GM23338 (cell line): Measurements from ENCODE around the gene GADD45A. TPM values are rescaled to one million over a fixed set of nuclear protein-coding genes. Genes with fewer than 3 reads are reported as not detected.

ENCODE experiments used
- EZH2phosphoT487 ChIP-seq: fragments of 200-600 bp; sonication (generic); IDR thresholded peaks from one replicate; pipeline ENCODE4 v1.8.1; 2018; ENCODE audit warnings: antibody characterized with exemption; ENCODE audit not compliant: unreplicated experiment
- JUNB ChIP-seq: IDR thresholded peaks from one replicate; pipeline ENCODE4 v1.6.1; 2016; ENCODE audit warnings: antibody characterized with exemption; ENCODE audit not compliant: unreplicated experiment
- NANOG ChIP-seq: IDR thresholded peaks from 2 replicates; pipeline ENCODE4 v1.6.1; 2016; ENCODE audit warnings: antibody characterized with exemption, borderline replicate concordance
- STAT1 ChIP-seq: IDR thresholded peaks from one replicate; pipeline ENCODE4 v1.6.1; 2016; ENCODE audit warnings: antibody characterized with exemption; ENCODE audit not compliant: unreplicated experiment
- polyA plus RNA-seq: library from polyadenylated mRNA; unstranded; fragments of >200 nt; fragmentation: Nextera tagmentation; extraction: Ambion mirVana; gene quantifications from 2 replicates; pipeline ENCODE4 v1.2.1, GENCODE V29; 2016
- small RNA-seq: library from RNA; depleted of rRNA; stranded (forward); fragments of <200 nt; gene quantifications from one replicate; pipeline ENCODE3, GENCODE V24; 2014; ENCODE audit warnings: low replicate concordance
- total RNA-seq: library from RNA; depleted of rRNA; stranded (reverse); fragments of >200 nt; shearing (Covaris generic); gene quantifications from 2 replicates; pipeline ENCODE4 v1.2.3, GENCODE V29; 2014; rRNA removed
- TF ChIP-seq, protein P1 (sequence below): fragments of 250-450 bp; sonication (Bioruptor Pico); IDR thresholded peaks from 2 replicates; pipeline ENCODE4 v1.5.0; 2020; ENCODE audit warnings: mild to moderate bottlenecking, moderate library complexity

GADD45A gene
- total and polyA plus RNA-seq, 2 experiments from 2014 or later: 25.9 to 39.5 TPM

- TF ChIP-seq, protein P1, sequence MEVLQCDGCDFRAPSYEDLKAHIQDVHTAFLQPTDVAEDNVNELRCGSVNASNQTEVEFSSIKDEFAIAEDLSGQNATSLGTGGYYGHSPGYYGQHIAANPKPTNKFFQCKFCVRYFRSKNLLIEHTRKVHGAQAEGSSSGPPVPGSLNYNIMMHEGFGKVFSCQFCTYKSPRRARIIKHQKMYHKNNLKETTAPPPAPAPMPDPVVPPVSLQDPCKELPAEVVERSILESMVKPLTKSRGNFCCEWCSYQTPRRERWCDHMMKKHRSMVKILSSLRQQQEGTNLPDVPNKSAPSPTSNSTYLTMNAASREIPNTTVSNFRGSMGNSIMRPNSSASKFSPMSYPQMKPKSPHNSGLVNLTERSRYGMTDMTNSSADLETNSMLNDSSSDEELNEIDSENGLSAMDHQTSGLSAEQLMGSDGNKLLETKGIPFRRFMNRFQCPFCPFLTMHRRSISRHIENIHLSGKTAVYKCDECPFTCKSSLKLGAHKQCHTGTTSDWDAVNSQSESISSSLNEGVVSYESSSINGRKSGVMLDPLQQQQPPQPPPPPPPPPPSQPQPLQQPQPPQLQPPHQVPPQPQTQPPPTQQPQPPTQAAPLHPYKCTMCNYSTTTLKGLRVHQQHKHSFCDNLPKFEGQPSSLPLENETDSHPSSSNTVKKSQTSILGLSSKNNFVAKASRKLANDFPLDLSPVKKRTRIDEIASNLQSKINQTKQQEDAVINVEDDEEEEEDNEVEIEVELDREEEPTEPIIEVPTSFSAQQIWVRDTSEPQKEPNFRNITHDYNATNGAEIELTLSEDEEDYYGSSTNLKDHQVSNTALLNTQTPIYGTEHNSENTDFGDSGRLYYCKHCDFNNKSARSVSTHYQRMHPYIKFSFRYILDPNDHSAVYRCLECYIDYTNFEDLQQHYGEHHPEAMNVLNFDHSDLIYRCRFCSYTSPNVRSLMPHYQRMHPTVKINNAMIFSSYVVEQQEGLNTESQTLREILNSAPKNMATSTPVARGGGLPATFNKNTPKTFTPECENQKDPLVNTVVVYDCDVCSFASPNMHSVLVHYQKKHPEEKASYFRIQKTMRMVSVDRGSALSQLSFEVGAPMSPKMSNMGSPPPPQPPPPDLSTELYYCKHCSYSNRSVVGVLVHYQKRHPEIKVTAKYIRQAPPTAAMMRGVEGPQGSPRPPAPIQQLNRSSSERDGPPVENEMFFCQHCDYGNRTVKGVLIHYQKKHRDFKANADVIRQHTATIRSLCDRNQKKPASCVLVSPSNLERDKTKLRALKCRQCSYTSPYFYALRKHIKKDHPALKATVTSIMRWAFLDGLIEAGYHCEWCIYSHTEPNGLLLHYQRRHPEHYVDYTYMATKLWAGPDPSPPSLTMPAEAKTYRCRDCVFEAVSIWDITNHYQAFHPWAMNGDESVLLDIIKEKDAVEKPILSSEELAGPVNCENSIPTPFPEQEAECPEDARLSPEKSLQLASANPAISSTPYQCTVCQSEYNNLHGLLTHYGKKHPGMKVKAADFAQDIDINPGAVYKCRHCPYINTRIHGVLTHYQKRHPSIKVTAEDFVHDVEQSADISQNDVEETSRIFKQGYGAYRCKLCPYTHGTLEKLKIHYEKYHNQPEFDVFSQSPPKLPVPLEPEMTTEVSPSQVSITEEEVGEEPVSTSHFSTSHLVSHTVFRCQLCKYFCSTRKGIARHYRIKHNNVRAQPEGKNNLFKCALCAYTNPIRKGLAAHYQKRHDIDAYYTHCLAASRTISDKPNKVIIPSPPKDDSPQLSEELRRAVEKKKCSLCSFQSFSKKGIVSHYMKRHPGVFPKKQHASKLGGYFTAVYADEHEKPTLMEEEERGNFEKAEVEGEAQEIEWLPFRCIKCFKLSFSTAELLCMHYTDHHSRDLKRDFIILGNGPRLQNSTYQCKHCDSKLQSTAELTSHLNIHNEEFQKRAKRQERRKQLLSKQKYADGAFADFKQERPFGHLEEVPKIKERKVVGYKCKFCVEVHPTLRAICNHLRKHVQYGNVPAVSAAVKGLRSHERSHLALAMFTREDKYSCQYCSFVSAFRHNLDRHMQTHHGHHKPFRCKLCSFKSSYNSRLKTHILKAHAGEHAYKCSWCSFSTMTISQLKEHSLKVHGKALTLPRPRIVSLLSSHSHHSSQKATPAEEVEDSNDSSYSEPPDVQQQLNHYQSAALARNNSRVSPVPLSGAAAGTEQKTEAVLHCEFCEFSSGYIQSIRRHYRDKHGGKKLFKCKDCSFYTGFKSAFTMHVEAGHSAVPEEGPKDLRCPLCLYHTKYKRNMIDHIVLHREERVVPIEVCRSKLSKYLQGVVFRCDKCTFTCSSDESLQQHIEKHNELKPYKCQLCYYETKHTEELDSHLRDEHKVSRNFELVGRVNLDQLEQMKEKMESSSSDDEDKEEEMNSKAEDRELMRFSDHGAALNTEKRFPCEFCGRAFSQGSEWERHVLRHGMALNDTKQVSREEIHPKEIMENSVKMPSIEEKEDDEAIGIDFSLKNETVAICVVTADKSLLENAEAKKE (CRISPR knock-in tag): no peak
- no peak for TF ChIP-seq EZH2phosphoT487
- no peak for TF ChIP-seq NANOG
- TF ChIP-seq JUNB: no peak
- no peak for TF ChIP-seq STAT1
Observed at GRCh38 chr1:67737875-67738274, 52.9 kb downstream of the GADD45A start (continued).

Small RNA genes lying within 50 kb of the gene (small RNA-seq; reads per million reads assigned to genes)
- not detected for gene RN7SL392P

Other genes with a start within 250 kb of the GADD45A start
- 30.4 and 33.0 TPM in 2 replicates for gene GNG12, start 148.3 kb downstream of the GADD45A start, total RNA-seq
- gene GNG12, start 148.3 kb downstream of the GADD45A start, polyA plus RNA-seq: 12.7 and 13.4 TPM in 2 replicates